ENCODE results near the gene VSIG10. TPM values are rescaled to one million over a fixed set of nuclear protein-coding genes. Genes with fewer than 3 reads are reported as not detected.

The VSIG10 gene
- total RNA-seq, 1 experiment from 2014 or later, result 56.2 TPM

- Histone ChIP-seq H3K27me3 (ENCODE audit: control insufficient read depth, insufficient read depth, low read length) (no peaks in the 10 kb centered on the region), H3K27ac (ENCODE audit: low read length) (peak overlapping the region; percentile 95), H3K36me3 (ENCODE audit: control insufficient read depth, insufficient read depth, low read length) (no peaks in the 10 kb centered on the region), H3K4me3 (ENCODE audit: low read depth in 2 of 2, low read length in 2 of 2) (peak overlapping the region; percentile 69 to 83), H3K4me1 (ENCODE audit: control insufficient read depth, insufficient read depth, low read length) (peaks cover 12% of the 10 kb centered on the region), H3K9me3 (ENCODE audit: control insufficient read depth, insufficient read depth, low read depth, low read length) (no peaks in the 10 kb centered on the region)
- DNase-seq (ENCODE audit: low read depth, low spot score) (no peak), ATAC-seq (peak; percentile 32)
- in situ Hi-C loops (cut with HindIII; ENCODE audit: low pct_unique_long_range_greater_than_20kb, low sequenced_read_pairs) (no loop called here), intact Hi-C loops (cut with micrococcal nuclease; ENCODE audit: unreplicated experiment) (no loop called here)
- ChIA-PET POLR2A (interaction anchor here (0.6 kb wide), 2 partner anchors 24 to 76 kb away, joined by 3 read pairs; no protein-coding TSS in a partner anchor), CTCF (interaction anchor here (0.7 kb wide), 1 partner anchor 269 kb away, joined by 3 read pairs; the partner anchor contains the start of gene TAOK3)
- no peak for TF ChIP-seq CTCF (IDR thresholded peaks at IDR 0.05)
- no peak for TF ChIP-seq SIN3A (IDR thresholded peaks at IDR 0.05; ENCODE audit: borderline replicate concordance, insufficient read depth, low read depth, low read length)
- no peak for TF ChIP-seq REST (IDR thresholded peaks at IDR 0.05; ENCODE audit: insufficient read depth in 1 of 2, low read depth in 2 of 2, low read length in 1 of 2)
- TF ChIP-seq TCF7L2 (IDR thresholded peaks at IDR 0.05; ENCODE audit: low read depth, low read length), result no peak
- no peak for TF ChIP-seq POLR2AphosphoS5 (IDR thresholded peaks at IDR 0.05; ENCODE audit: low read depth, low read length)
- BruUV-seq (replicated peaks), result no TSS peak
Observed at GRCh38 chr12:118103201-118103600, 610 bp downstream of the VSIG10 start.

GRCh38 chr12:118102609-118103008, 1.2 kb downstream of the VSIG10 start:
- in situ Hi-C loops (cut with HindIII; ENCODE audit: low pct_unique_long_range_greater_than_20kb, low sequenced_read_pairs), result no loop called here
- peaks cover 12% of the 10 kb centered on the region for H3K4me1 ChIP-seq (ENCODE audit: control insufficient read depth, insufficient read depth, low read length)
- ChIA-PET CTCF (interaction anchor here (0.7 kb wide), 1 partner anchor 270 kb away, joined by 3 read pairs; the partner anchor contains the start of gene TAOK3), POLR2A (interaction anchor here (0.5 kb wide), 2 partner anchors 14 to 56 kb away, joined by 3 to 5 read pairs; no protein-coding TSS in a partner anchor)
- no peaks in the 10 kb centered on the region for H3K36me3 ChIP-seq (ENCODE audit: control insufficient read depth, insufficient read depth, low read length)
- no peaks in the 10 kb centered on the region for H3K27me3 ChIP-seq (ENCODE audit: control insufficient read depth, insufficient read depth, low read length)
- no peak for DNase-seq (ENCODE audit: low read depth, low spot score)
- intact Hi-C loops (cut with micrococcal nuclease; ENCODE audit: unreplicated experiment), result no loop called here
- peak overlapping the region; percentile 69 to 83 for H3K4me3 ChIP-seq (ENCODE audit: low read depth in 2 of 2, low read length in 2 of 2)
- TF ChIP-seq CTCF (IDR thresholded peaks at IDR 0.05) (no peak), POLR2AphosphoS5 (IDR thresholded peaks at IDR 0.05; ENCODE audit: low read depth, low read length) (no peak), SIN3A (IDR thresholded peaks at IDR 0.05; ENCODE audit: borderline replicate concordance, insufficient read depth, low read depth, low read length) (no peak), REST (IDR thresholded peaks at IDR 0.05; ENCODE audit: insufficient read depth in 1 of 2, low read depth in 2 of 2, low read length in 1 of 2) (no peak), TCF7L2 (IDR thresholded peaks at IDR 0.05; ENCODE audit: low read depth, low read length) (no peak)
- H3K9me3 ChIP-seq (ENCODE audit: control insufficient read depth, insufficient read depth, low read depth, low read length), result no peaks in the 10 kb centered on the region
- BruUV-seq (replicated peaks), result TSS peak; percentile 81
- no peak for ATAC-seq
- peak overlapping the region; percentile 95 for H3K27ac ChIP-seq (ENCODE audit: low read length)

All from Panc1 (cell line).